ENCODE results near the gene NET1.

GRCh38 chr10:5362873-5363272, 49.5 kb upstream of the NET1 start:
- TF ChIP-seq, protein P1, sequence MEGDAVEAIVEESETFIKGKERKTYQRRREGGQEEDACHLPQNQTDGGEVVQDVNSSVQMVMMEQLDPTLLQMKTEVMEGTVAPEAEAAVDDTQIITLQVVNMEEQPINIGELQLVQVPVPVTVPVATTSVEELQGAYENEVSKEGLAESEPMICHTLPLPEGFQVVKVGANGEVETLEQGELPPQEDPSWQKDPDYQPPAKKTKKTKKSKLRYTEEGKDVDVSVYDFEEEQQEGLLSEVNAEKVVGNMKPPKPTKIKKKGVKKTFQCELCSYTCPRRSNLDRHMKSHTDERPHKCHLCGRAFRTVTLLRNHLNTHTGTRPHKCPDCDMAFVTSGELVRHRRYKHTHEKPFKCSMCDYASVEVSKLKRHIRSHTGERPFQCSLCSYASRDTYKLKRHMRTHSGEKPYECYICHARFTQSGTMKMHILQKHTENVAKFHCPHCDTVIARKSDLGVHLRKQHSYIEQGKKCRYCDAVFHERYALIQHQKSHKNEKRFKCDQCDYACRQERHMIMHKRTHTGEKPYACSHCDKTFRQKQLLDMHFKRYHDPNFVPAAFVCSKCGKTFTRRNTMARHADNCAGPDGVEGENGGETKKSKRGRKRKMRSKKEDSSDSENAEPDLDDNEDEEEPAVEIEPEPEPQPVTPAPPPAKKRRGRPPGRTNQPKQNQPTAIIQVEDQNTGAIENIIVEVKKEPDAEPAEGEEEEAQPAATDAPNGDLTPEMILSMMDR (IDR thresholded peaks at IDR 0.05 in 8 of 11, conservative IDR thresholded peaks at IDR 0.05 in 3 of 11): no peak
- TF ChIP-seq POLR2AphosphoS5 (IDR thresholded peaks at IDR 0.05) (no peak), POLR2A (IDR thresholded peaks at IDR 0.05) (no peak)
